ENCODE data around the gene SLC39A9. TPM values are rescaled to one million over a fixed set of nuclear protein-coding genes. Genes with fewer than 3 reads are reported as not detected.
"Not testable (repeated sequence)": the region's sequence is repeated elsewhere in the genome, so short reads cannot be mapped to it uniquely, and the experiment has no call there.

The SLC39A9 gene
- total RNA-seq, 3 donors from 2014 or later, result 71.1 to 92.3 (median 73.8) TPM

GRCh38 chr14:69404478-69404877, 6.0 kb downstream of the SLC39A9 start:
- intact Hi-C loops (cut with DNase I; ENCODE audit: low total_unique reads), result no loop called here
- H3K36me3 ChIP-seq, result no peaks in the 10 kb centered on the region
- H3K4me1 ChIP-seq, result peaks cover 0 to 5% of the 10 kb centered on the region in 2 donors
- H3K27me3 ChIP-seq, result no peaks in the 10 kb centered on the region
- no peaks in the 10 kb centered on the region for H3K9me3 ChIP-seq
- H3K27ac ChIP-seq, result no peak overlapping the region
- no peak overlapping the region for H3K4me3 ChIP-seq
- no peak for DNase-seq (ENCODE audit: low spot score in 2 of 2)
- TF ChIP-seq POLR2AphosphoS5 (IDR thresholded peaks at IDR 0.05), result no peak
- TF ChIP-seq CTCF (IDR thresholded peaks at IDR 0.05), result no peak
- no peak for TF ChIP-seq POLR2A (IDR thresholded peaks at IDR 0.05)

GRCh38 chr14:69404883-69405282, 6.4 kb downstream of the SLC39A9 start:
- no peak overlapping the region for H3K27ac ChIP-seq
- no peak for TF ChIP-seq POLR2A (IDR thresholded peaks at IDR 0.05)
- TF ChIP-seq CTCF (IDR thresholded peaks at IDR 0.05), result no peak
- no peak for TF ChIP-seq POLR2AphosphoS5 (IDR thresholded peaks at IDR 0.05)
- peaks cover 0 to 5% of the 10 kb centered on the region in 2 donors for H3K4me1 ChIP-seq
- DNase-seq (ENCODE audit: low spot score in 2 of 2), result no peak
- no peaks in the 10 kb centered on the region for H3K9me3 ChIP-seq
- intact Hi-C loops (cut with DNase I; ENCODE audit: low total_unique reads), result no loop called here
- H3K27me3 ChIP-seq, result no peaks in the 10 kb centered on the region
- no peak overlapping the region for H3K4me3 ChIP-seq
- no peaks in the 10 kb centered on the region for H3K36me3 ChIP-seq

DNA sequence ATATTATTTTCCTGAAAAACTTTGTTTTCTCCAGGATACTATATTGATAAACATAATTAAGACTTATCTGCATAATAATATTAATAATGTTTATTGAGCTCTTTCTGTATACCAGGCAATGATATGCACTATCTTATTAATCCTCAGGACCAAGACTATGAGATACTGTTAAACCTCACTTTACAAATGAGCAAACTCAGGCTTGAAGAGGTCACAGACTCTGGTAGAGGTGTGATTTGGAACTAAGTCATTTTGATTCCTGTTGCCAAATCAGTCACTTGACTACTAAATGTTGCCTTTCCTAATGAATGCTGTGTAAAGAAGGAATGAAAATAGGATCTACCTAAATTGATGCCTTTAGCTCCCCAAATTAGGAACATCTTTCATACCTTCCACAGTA, 7.3 kb downstream of the SLC39A9 start:
- no peaks in the 10 kb centered on the region for H3K36me3 ChIP-seq
- no peak for DNase-seq (ENCODE audit: low spot score in 2 of 2)
- intact Hi-C loops (cut with DNase I; ENCODE audit: low total_unique reads), result loop anchor here (2.0 kb wide), 1 partner anchor 31 kb away; no protein-coding TSS in a partner anchor
- TF ChIP-seq CTCF (IDR thresholded peaks at IDR 0.05) (no peak), POLR2AphosphoS5 (IDR thresholded peaks at IDR 0.05) (no peak), POLR2A (IDR thresholded peaks at IDR 0.05) (no peak)
- no peak overlapping the region for H3K4me3 ChIP-seq
- H3K4me1 ChIP-seq, result no peaks in the 10 kb centered on the region
- H3K27me3 ChIP-seq, result no peaks in the 10 kb centered on the region
- H3K9me3 ChIP-seq, result no peaks in the 10 kb centered on the region
- H3K27ac ChIP-seq, result no peak overlapping the region

GRCh38 chr14:69408331-69408960, 10.0 kb downstream of the SLC39A9 start:
- H3K4me1 ChIP-seq, result no peaks in the 10 kb centered on the region
- no peak overlapping the region for H3K27ac ChIP-seq
- H3K4me3 ChIP-seq, result no peak overlapping the region
- no peaks in the 10 kb centered on the region for H3K36me3 ChIP-seq
- no peak for DNase-seq (ENCODE audit: low spot score in 2 of 2)
- TF ChIP-seq POLR2A (IDR thresholded peaks at IDR 0.05) (no peak), POLR2AphosphoS5 (IDR thresholded peaks at IDR 0.05) (no peak), CTCF (IDR thresholded peaks at IDR 0.05) (no peak)
- intact Hi-C loops (cut with DNase I; ENCODE audit: low total_unique reads), result no loop called here
- no peaks in the 10 kb centered on the region for H3K27me3 ChIP-seq
- H3K9me3 ChIP-seq, result no peaks in the 10 kb centered on the region

GRCh38 chr14:69413483-69413882, 15.0 kb downstream of the SLC39A9 start:
- no peak for TF ChIP-seq CTCF (IDR thresholded peaks at IDR 0.05)
- TF ChIP-seq POLR2AphosphoS5 (IDR thresholded peaks at IDR 0.05), result no peak
- TF ChIP-seq POLR2A (IDR thresholded peaks at IDR 0.05), result no peak
- Histone ChIP-seq H3K4me1 (no peaks in the 10 kb centered on the region), H3K36me3 (no peaks in the 10 kb centered on the region), H3K4me3 (no peak overlapping the region), H3K27ac (no peak overlapping the region), H3K27me3 (no peaks in the 10 kb centered on the region), H3K9me3 (no peaks in the 10 kb centered on the region)
- no peak for DNase-seq (ENCODE audit: low spot score in 2 of 2)
- intact Hi-C loops (cut with DNase I; ENCODE audit: low total_unique reads), result no loop called here

DNA sequence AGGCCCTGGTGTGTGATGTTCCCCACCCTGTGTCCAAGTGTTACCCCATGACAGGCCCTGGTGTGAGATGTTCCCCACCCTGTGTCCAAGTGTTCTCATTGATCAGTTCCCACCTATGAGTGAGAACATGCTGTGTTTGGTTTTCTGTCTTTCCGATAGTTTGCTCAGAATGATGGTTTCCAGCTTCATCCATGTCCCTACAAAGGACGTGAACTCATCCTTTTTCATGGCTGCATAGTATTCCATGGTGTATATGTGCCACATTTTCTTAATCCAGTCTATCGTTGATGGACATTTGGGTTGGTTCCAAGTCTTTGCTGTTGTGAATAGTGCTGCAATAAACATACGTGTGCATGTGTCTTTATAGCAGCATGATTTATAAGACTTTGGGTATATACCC, 17.6 kb downstream of the SLC39A9 start:
- H3K9me3 ChIP-seq; H3K27me3 ChIP-seq; H3K4me1 ChIP-seq; DNase-seq (ENCODE audit: low spot score in 2 of 2); intact Hi-C loops (cut with DNase I; ENCODE audit: low total_unique reads); H3K36me3 ChIP-seq; H3K4me3 ChIP-seq; H3K27ac ChIP-seq: not testable (repeated sequence)
